ENCODE measurements around the gene TMEM14B.

DNA sequence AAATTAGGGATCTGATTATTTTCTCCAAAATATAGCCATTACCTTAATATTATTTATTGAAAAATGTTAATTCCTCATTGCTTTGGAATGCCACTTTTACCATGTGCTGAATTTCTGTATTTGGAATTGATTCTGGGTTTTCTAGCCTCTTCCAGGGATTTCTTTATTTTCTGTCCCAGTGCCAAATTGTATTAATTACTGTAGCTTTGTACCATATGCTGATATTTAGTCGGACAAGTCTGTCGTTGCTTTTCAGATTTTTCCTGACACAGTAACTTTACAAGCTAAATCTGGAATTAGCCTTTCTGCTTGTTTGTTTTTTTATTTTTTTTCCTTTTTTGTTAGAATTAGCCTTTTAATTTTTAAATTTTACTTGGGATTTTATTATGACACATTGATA is 10.9 kb upstream of the TMEM14B start:
- TF ChIP-seq SP1 (IDR thresholded peaks at IDR 0.05): no peak
- TF ChIP-seq HDGF (IDR thresholded peaks at IDR 0.05; ENCODE audit: borderline replicate concordance): no peak
- no peak for TF ChIP-seq FOXK2 (IDR thresholded peaks at IDR 0.05)

All from HEK293T (cell line).